Endodermal cell (in vitro differentiated cells): ENCODE measurements around the gene FOXO6. TPM values are rescaled to one million over a fixed set of nuclear protein-coding genes. Genes with fewer than 3 reads are reported as not detected.

ENCODE experiments used
- DNase-seq: peaks from one replicate; pipeline ENCODE4 v3.0.0-alpha.2; 2017
- H3K27ac ChIP-seq: 2 replicates; pipeline ENCODE4 v1.5.1; 2013; ENCODE audit warnings: mild to moderate bottlenecking, low read depth, low read length, moderate library complexity
- H3K27me3 ChIP-seq: 2 replicates; pipeline ENCODE4 v1.6.1; 2013; ENCODE audit warnings: mild to moderate bottlenecking, low read length, moderate library complexity; ENCODE audit not compliant: insufficient read depth, control insufficient read depth, poor library complexity, severe bottlenecking
- H3K36me3 ChIP-seq: 2 replicates; pipeline ENCODE4 v1.7.0; 2013; ENCODE audit warnings: mild to moderate bottlenecking, low read length, moderate library complexity; ENCODE audit not compliant: control insufficient read depth, insufficient read depth
- H3K4me1 ChIP-seq: one replicate; pipeline ENCODE4 v1.7.0; 2013; ENCODE audit warnings: low read length; ENCODE audit not compliant: control insufficient read depth, insufficient read depth
- H3K4me3 ChIP-seq: 2 replicates; pipeline ENCODE4 v1.5.1; 2013; ENCODE audit warnings: mild to moderate bottlenecking, low read length, moderate library complexity
- H3K9ac ChIP-seq: 2 replicates; pipeline ENCODE4 v1.6.1; 2013; ENCODE audit warnings: mild to moderate bottlenecking, low read length, moderate library complexity; ENCODE audit not compliant: poor library complexity, severe bottlenecking; ENCODE audit errors: extremely low read depth
- H3K9me3 ChIP-seq: 2 replicates; pipeline ENCODE4 v1.6.1; 2013; ENCODE audit warnings: mild to moderate bottlenecking, low read length, moderate library complexity; ENCODE audit not compliant: control insufficient read depth
- H3K27ac Mint-ChIP-seq: 2 replicates; pipeline ENCODE4 v1.8.0; 2020; ENCODE audit warnings: mixed read lengths
- H3K27me3 Mint-ChIP-seq: 2 replicates; pipeline ENCODE4 v1.8.0; 2021; ENCODE audit warnings: mild to moderate bottlenecking, mixed read lengths; ENCODE audit not compliant: insufficient read depth
- H3K36me3 Mint-ChIP-seq: 2 replicates; pipeline ENCODE4 v1.8.0; 2020; ENCODE audit warnings: low read depth, mixed read lengths
- H3K4me1 Mint-ChIP-seq: 2 replicates; pipeline ENCODE4 v1.8.0; 2020; ENCODE audit warnings: mixed read lengths
- H3K4me3 Mint-ChIP-seq: 2 replicates; pipeline ENCODE4 v1.8.0; 2020; ENCODE audit warnings: mild to moderate bottlenecking, moderate library complexity, mixed read lengths
- H3K9me3 Mint-ChIP-seq: 2 replicates; pipeline ENCODE4 v1.8.0; 2020; ENCODE audit warnings: mild to moderate bottlenecking, mixed read lengths
- WGBS, 2 experiments: methylation state at CpG; one replicate each; pipeline versions ENCODE4 v1.1.5 to v1.1.7; 2013; ENCODE audit warnings: missing lambda C conversion rate in 2 of 2, mixed read lengths in 1 of 2; ENCODE audit not compliant: insufficient coverage in 1 of 2, insufficient read length in 1 of 2; 5-methylcytosine and 5-hydroxymethylcytosine counted together
- total RNA-seq, 2 donors: library from RNA; stranded (reverse); fragmentation: NEBNext Ultra II Directional in 1 of 2; extraction: Animal tissue kit (Norgen Biotek cat#: 25700) in 1 of 2; gene quantifications; 2 replicates in 1 of 2; 3 replicates in 1 of 2; pipeline ENCODE4 v1.2.1, GENCODE V29; 2021
- TF ChIP-seq, protein P1 (sequence below): fragments of 200-600 bp; sonication (generic); conservative IDR thresholded peaks from 2 replicates; pipeline ENCODE4 v1.5.0; 2021; ENCODE audit warnings: antibody characterized with exemption, mild to moderate bottlenecking

FOXO6 gene
- total RNA-seq, 2 donors from 2014 or later = 1.7 to 1.8 TPM

DNA sequence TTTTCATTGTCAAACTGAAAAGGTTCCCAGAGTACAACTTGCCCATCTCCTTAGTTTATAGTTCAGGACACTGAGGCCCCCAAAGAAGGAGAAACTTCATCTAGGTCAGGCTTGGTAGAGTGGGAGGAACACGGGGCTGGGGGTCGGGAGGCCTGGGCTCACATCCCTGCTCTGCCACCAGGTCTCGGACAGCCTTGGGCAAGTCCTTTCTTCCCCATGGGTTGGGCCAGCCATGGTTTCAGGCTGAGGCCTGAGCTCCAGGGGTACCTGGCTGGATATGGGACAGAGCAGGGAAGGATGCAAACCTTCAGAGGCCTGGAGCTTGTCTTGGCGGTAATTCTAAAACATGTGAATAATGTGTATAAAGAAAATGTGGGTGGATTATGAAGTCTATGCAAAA lies 17.0 kb downstream of the FOXO6 start:
- Mint-ChIP-seq H3K4me1 (no peaks in the 10 kb centered on the region), H3K27me3 (peaks cover 57% of the 10 kb centered on the region)
- no peak for DNase-seq

DNA sequence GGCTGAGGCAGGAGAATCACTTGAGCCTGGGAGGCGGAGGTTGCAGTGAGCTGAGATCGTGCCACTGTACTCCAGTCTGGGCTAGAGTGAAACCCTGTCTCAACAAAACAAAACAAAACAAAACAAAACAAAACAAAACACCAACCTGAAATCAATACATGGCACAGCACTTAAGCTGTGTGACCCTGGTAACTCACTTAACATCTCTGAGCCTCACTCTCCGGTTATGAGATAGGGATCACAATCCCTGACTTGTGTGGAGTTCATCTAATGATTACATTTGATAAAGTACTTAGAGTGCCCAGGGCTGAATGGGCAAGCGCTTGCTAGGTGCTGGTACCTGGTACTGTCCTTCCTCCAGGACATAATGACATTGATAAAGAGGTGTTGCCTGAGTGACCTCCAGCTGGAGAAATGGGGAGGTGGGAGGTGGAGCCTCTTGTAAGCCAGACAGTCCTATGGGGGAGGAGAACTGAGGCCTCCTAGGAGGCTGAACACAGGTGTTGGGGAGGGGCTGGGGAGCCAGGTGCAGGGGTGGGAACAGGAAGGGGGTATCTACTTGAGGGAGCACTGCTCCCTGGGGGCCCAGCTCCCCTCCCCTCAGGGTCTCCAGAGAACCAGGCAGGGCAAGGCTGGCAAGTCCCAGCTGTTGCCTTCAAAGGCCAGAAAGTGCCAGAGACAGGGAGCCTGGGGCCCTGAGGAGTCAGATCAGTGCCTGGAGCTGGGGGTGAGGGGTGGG lies 17.9 kb downstream of the FOXO6 start:
- H3K4me3 ChIP-seq = no peak overlapping the region
- H3K36me3 ChIP-seq = no peaks in the 10 kb centered on the region
- WGBS, 2 experiments = 93% methylated on average over 4 of the region's 4 CpGs; no CpG with 5 or more reads in 1 of the 2 experiments
- no peak for DNase-seq
- Mint-ChIP-seq H3K27ac (no peak overlapping the region), H3K4me1 (no peaks in the 10 kb centered on the region), H3K27me3 (peaks cover 60% of the 10 kb centered on the region), H3K4me3 (no peak overlapping the region), H3K9me3 (no peaks in the 10 kb centered on the region), H3K36me3 (no peaks in the 10 kb centered on the region)
- TF ChIP-seq, protein P1, sequence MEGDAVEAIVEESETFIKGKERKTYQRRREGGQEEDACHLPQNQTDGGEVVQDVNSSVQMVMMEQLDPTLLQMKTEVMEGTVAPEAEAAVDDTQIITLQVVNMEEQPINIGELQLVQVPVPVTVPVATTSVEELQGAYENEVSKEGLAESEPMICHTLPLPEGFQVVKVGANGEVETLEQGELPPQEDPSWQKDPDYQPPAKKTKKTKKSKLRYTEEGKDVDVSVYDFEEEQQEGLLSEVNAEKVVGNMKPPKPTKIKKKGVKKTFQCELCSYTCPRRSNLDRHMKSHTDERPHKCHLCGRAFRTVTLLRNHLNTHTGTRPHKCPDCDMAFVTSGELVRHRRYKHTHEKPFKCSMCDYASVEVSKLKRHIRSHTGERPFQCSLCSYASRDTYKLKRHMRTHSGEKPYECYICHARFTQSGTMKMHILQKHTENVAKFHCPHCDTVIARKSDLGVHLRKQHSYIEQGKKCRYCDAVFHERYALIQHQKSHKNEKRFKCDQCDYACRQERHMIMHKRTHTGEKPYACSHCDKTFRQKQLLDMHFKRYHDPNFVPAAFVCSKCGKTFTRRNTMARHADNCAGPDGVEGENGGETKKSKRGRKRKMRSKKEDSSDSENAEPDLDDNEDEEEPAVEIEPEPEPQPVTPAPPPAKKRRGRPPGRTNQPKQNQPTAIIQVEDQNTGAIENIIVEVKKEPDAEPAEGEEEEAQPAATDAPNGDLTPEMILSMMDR = no peak
- peaks cover 47% of the 10 kb centered on the region for H3K27me3 ChIP-seq
- H3K27ac ChIP-seq = no peak overlapping the region
- no peaks in the 10 kb centered on the region for H3K9me3 ChIP-seq
- no peak overlapping the region for H3K9ac ChIP-seq
- no peaks in the 10 kb centered on the region for H3K4me1 ChIP-seq

More for the DNA sequence above, 17.0 kb downstream of the FOXO6 start:
- H3K27ac ChIP-seq = no peak overlapping the region
- H3K9ac ChIP-seq = no peak overlapping the region
- Mint-ChIP-seq H3K27ac (no peak overlapping the region), H3K4me3 (no peak overlapping the region), H3K36me3 (no peaks in the 10 kb centered on the region), H3K9me3 (no peaks in the 10 kb centered on the region)
- no peaks in the 10 kb centered on the region for H3K4me1 ChIP-seq
- TF ChIP-seq, protein P1 = no peak
- H3K27me3 ChIP-seq = peaks cover 40% of the 10 kb centered on the region
- no peak overlapping the region for H3K4me3 ChIP-seq
- 91 to 100% methylated on average over 1 to 4 of the region's 4 CpGs for WGBS, 2 experiments
- no peaks in the 10 kb centered on the region for H3K9me3 ChIP-seq
- H3K36me3 ChIP-seq = no peaks in the 10 kb centered on the region

DNA sequence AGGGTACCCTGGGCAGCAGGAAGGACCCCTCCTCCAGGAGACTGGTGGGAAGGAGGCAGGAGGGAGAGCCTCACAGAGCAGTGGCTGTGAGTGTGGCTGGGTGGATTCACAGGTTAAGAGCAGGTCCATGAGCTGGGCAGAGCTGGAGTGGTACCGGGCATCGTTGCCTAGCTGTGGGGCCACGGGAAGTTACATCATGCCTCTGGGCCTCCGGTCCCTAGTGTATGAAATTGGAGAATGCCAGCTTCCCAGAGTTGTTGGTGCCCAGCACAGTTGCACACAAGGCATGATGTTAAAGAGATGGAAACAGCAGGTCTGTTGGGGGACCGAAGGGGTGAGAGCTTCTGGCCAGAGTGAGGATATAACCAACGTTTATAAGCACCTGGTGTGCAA lies 18.5 kb downstream of the FOXO6 start:
- no peaks in the 10 kb centered on the region for H3K36me3 ChIP-seq
- H3K9me3 ChIP-seq = no peaks in the 10 kb centered on the region
- TF ChIP-seq, protein P1 = no peak
- H3K4me1 ChIP-seq = no peaks in the 10 kb centered on the region
- H3K9me3 Mint-ChIP-seq = no peaks in the 10 kb centered on the region
- no peak overlapping the region for H3K4me3 Mint-ChIP-seq
- H3K27ac ChIP-seq = no peak overlapping the region
- no peaks in the 10 kb centered on the region for H3K36me3 Mint-ChIP-seq
- WGBS, 2 experiments = 82 to 85% methylated on average over 4 to 6 of the region's 6 CpGs
- H3K9ac ChIP-seq = no peak overlapping the region
- H3K27ac Mint-ChIP-seq = no peak overlapping the region
- no peak overlapping the region for H3K4me3 ChIP-seq
- no peaks in the 10 kb centered on the region for H3K4me1 Mint-ChIP-seq
- DNase-seq = no peak
- peaks cover 63% of the 10 kb centered on the region for H3K27me3 Mint-ChIP-seq
- H3K27me3 ChIP-seq = peaks cover 53% of the 10 kb centered on the region
